Measurements from ENCODE around the gene SH3BP5.

- TF ChIP-seq, protein P1, sequence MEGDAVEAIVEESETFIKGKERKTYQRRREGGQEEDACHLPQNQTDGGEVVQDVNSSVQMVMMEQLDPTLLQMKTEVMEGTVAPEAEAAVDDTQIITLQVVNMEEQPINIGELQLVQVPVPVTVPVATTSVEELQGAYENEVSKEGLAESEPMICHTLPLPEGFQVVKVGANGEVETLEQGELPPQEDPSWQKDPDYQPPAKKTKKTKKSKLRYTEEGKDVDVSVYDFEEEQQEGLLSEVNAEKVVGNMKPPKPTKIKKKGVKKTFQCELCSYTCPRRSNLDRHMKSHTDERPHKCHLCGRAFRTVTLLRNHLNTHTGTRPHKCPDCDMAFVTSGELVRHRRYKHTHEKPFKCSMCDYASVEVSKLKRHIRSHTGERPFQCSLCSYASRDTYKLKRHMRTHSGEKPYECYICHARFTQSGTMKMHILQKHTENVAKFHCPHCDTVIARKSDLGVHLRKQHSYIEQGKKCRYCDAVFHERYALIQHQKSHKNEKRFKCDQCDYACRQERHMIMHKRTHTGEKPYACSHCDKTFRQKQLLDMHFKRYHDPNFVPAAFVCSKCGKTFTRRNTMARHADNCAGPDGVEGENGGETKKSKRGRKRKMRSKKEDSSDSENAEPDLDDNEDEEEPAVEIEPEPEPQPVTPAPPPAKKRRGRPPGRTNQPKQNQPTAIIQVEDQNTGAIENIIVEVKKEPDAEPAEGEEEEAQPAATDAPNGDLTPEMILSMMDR (IDR thresholded peaks at IDR 0.05): no peak
- no peak for TF ChIP-seq POLR2A (IDR thresholded peaks at IDR 0.05)
Observed at GRCh38 chr3:15336057-15336456, 3.7 kb upstream of the SH3BP5 start.

All from thyroid gland (tissue), 4 donors.